Tibial nerve (tissue), 4 donors: ENCODE measurements around the gene PTPRD. TPM values are rescaled to one million over a fixed set of nuclear protein-coding genes. Genes with fewer than 3 reads are reported as not detected.

ENCODE experiments used
- DNase-seq, 2 donors: peaks; one replicate each; pipeline ENCODE4 v3.0.0-alpha.2; 2019; ENCODE audit warnings: low spot score in 2 of 2
- H3K27ac ChIP-seq, 4 donors: fragments of 200-600 bp; sonication (generic) in 3 of 4; one replicate each; pipeline ENCODE4 v1.5.1; 2017 to 2019; ENCODE audit warnings: mild to moderate bottlenecking in 1 of 4
- H3K27me3 ChIP-seq, 2 donors: fragments of 200-600 bp; sonication (generic) in 1 of 2; one replicate each; pipeline versions ENCODE4 v1.5.1 to v1.6.0; 2017 to 2019
- H3K36me3 ChIP-seq, 3 donors: fragments of 200-600 bp; sonication (generic); one replicate each; pipeline ENCODE4 v1.5.1; 2018 to 2019
- H3K4me1 ChIP-seq, 4 donors: fragments of 200-600 bp; sonication (generic) in 3 of 4; one replicate each; pipeline ENCODE4 v1.5.1; 2017 to 2019
- H3K4me3 ChIP-seq, 4 donors: fragments of 200-600 bp; sonication (generic) in 3 of 4; one replicate each; pipeline ENCODE4 v1.5.1; 2017 to 2019; ENCODE audit warnings: mild to moderate bottlenecking in 1 of 4, moderate library complexity in 1 of 4
- H3K9me3 ChIP-seq, 4 donors: fragments of 200-600 bp; sonication (generic) in 3 of 4; one replicate each; pipeline ENCODE4 v1.5.1; 2017 to 2019
- CTCF ChIP-seq, 5 experiments: fragments of 200-600 bp in 3 of 5; fragments of 450-650 bp in 2 of 5; sonication (generic) in 3 of 5; IDR thresholded peaks; one replicate each; pipeline ENCODE4 v1.5.1; 2016 to 2019; ENCODE audit warnings: antibody characterized with exemption in 5 of 5, mild to moderate bottlenecking in 3 of 5, moderate library complexity in 2 of 5
- EP300 ChIP-seq, 2 donors: sonication (generic); formaldehyde crosslinking; IDR thresholded peaks; one replicate each; pipeline ENCODE4 v1.6.1; 2017; ENCODE audit warnings: antibody characterized with exemption in 2 of 2, mild to moderate bottlenecking in 1 of 2
- POLR2A ChIP-seq, 2 donors: fragments of 450-650 bp; IDR thresholded peaks; one replicate each; pipeline ENCODE4 v1.6.1; 2017; ENCODE audit warnings: antibody characterized with exemption in 2 of 2, mild to moderate bottlenecking in 2 of 2, moderate library complexity in 2 of 2
- WGBS, 2 donors: methylation state at CpG; one replicate each; pipeline ENCODE4 v1.1.5; 2018; 5-methylcytosine and 5-hydroxymethylcytosine counted together
- total RNA-seq, 4 donors: library from RNA; depleted of rRNA; stranded (reverse); fragments of >200 nt; gene quantifications; one replicate each; pipeline ENCODE4 v1.1.0, GENCODE V29; 2016

PTPRD gene
- total RNA-seq, 4 donors from 2014 or later, result 1.7 to 13.2 (median 5.1) TPM

GRCh38 chr9:8571643-8572042 lies 2041.2 kb downstream of the PTPRD start:
- Histone ChIP-seq H3K4me3 (no peak overlapping the region), H3K36me3 (no peaks in the 10 kb centered on the region), H3K4me1 (no peaks in the 10 kb centered on the region), H3K9me3 (no peaks in the 10 kb centered on the region), H3K27ac (no peak overlapping the region), H3K27me3 (no peaks in the 10 kb centered on the region)
- no peak for DNase-seq
- 91 to 94% methylated on average over 2 of the region's 2 CpGs for WGBS, 2 donors
- TF ChIP-seq EP300 (IDR thresholded peaks at IDR 0.05) (no peak), POLR2A (IDR thresholded peaks at IDR 0.05) (no peak), CTCF (IDR thresholded peaks at IDR 0.05) (no peak)

GRCh38 chr9:8570776-8571175 lies 2042.0 kb downstream of the PTPRD start:
- no peaks in the 10 kb centered on the region for H3K9me3 ChIP-seq
- H3K4me3 ChIP-seq, result no peak overlapping the region
- no peak overlapping the region for H3K27ac ChIP-seq
- no peaks in the 10 kb centered on the region for H3K4me1 ChIP-seq
- no peaks in the 10 kb centered on the region for H3K36me3 ChIP-seq
- no peak for DNase-seq
- no peak for TF ChIP-seq EP300 (IDR thresholded peaks at IDR 0.05)
- TF ChIP-seq CTCF (IDR thresholded peaks at IDR 0.05), result no peak
- no peak for TF ChIP-seq POLR2A (IDR thresholded peaks at IDR 0.05)
- no peaks in the 10 kb centered on the region for H3K27me3 ChIP-seq
- 90 to 95% methylated on average over 3 of the region's 3 CpGs for WGBS, 2 donors

- Histone ChIP-seq H3K27ac (no peak overlapping the region), H3K36me3 (no peaks in the 10 kb centered on the region), H3K4me3 (no peak overlapping the region), H3K4me1 (no peaks in the 10 kb centered on the region), H3K9me3 (no peaks in the 10 kb centered on the region), H3K27me3 (no peaks in the 10 kb centered on the region)
- DNase-seq, result no peak
- TF ChIP-seq CTCF (IDR thresholded peaks at IDR 0.05) (no peak), POLR2A (IDR thresholded peaks at IDR 0.05) (no peak), EP300 (IDR thresholded peaks at IDR 0.05) (no peak)
- 93 to 95% methylated on average over 4 of the region's 4 CpGs for WGBS, 2 donors
These were observed 2043.0 kb downstream of the PTPRD start for GRCh38 chr9:8569823-8570222.

GRCh38 chr9:8567963-8568579 lies 2044.7 kb downstream of the PTPRD start:
- no peak for DNase-seq
- no peaks in the 10 kb centered on the region for H3K27me3 ChIP-seq

More at GRCh38 chr9:8567963-8568579, 2044.7 kb downstream of the PTPRD start:
- H3K9me3 ChIP-seq, result no peaks in the 10 kb centered on the region
- H3K4me1 ChIP-seq, result no peaks in the 10 kb centered on the region
- H3K4me3 ChIP-seq, result no peak overlapping the region
- H3K36me3 ChIP-seq, result no peaks in the 10 kb centered on the region
- no peak overlapping the region for H3K27ac ChIP-seq
- no peak for TF ChIP-seq CTCF (IDR thresholded peaks at IDR 0.05)
- TF ChIP-seq POLR2A (IDR thresholded peaks at IDR 0.05), result no peak
- TF ChIP-seq EP300 (IDR thresholded peaks at IDR 0.05), result no peak
- 84 to 87% methylated on average over 2 of the region's 2 CpGs for whole genome bisulfite sequencing, 2 donors
